Neural progenitor cell (in vitro differentiated cells): Measurements from ENCODE around the gene PEAK3.

Experiments
- EZH2 ChIP-seq: fragments of 200-600 bp; sonication (generic); IDR thresholded peaks from 2 replicates; pipeline ENCODE4 v1.6.1; 2017; ENCODE audit warnings: antibody characterized with exemption, mild to moderate bottlenecking, moderate library complexity
- EZH2phosphoT487 ChIP-seq: fragments of 200-600 bp; sonication (generic); IDR thresholded peaks from 2 replicates; pipeline ENCODE4 v1.6.1; 2017; ENCODE audit warnings: antibody characterized with exemption
- TF ChIP-seq, protein P1 (sequence below): fragments of 200-600 bp; sonication (generic); IDR thresholded peaks from 2 replicates; pipeline ENCODE4 v1.5.1; 2017; ENCODE audit warnings: antibody characterized with exemption, mild to moderate bottlenecking

DNA sequence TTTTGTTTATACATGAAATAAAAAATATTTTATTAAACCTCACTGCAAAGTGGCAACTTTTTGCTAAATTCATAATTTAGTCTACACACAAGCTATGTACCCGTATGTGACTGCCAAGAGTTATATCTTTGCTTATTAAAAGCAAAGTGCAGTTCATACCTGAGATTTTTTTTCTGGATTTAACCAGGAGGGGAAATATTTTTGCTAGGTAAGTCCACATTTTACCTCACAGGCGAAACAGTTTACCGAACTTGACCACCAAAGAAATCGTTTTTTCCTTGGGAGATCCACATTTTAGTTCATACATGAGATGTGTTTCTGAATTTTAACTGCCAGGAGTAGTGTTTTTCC, 13.5 kb downstream of the PEAK3 start:
- TF ChIP-seq, protein P1, sequence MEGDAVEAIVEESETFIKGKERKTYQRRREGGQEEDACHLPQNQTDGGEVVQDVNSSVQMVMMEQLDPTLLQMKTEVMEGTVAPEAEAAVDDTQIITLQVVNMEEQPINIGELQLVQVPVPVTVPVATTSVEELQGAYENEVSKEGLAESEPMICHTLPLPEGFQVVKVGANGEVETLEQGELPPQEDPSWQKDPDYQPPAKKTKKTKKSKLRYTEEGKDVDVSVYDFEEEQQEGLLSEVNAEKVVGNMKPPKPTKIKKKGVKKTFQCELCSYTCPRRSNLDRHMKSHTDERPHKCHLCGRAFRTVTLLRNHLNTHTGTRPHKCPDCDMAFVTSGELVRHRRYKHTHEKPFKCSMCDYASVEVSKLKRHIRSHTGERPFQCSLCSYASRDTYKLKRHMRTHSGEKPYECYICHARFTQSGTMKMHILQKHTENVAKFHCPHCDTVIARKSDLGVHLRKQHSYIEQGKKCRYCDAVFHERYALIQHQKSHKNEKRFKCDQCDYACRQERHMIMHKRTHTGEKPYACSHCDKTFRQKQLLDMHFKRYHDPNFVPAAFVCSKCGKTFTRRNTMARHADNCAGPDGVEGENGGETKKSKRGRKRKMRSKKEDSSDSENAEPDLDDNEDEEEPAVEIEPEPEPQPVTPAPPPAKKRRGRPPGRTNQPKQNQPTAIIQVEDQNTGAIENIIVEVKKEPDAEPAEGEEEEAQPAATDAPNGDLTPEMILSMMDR, result no peak
- no peak for TF ChIP-seq EZH2
- TF ChIP-seq EZH2phosphoT487, result no peak
